SK-N-SH treated with all-trans-retinoic acid at 6 μM for 48 hours (cell line): ENCODE data around the gene GSAP.

ENCODE experiments used
- ARNTL ChIP-seq: fragments of 450-650 bp; formaldehyde crosslinking; IDR thresholded peaks from 2 replicates; pipeline ENCODE4 v1.5.0; 2020; ENCODE audit warnings: low read depth, mild to moderate bottlenecking, moderate library complexity, borderline replicate concordance
- OSR1 ChIP-seq: fragments of 250-450 bp; sonication (Bioruptor Pico); IDR thresholded peaks from 2 replicates; pipeline ENCODE4 v1.8.0; 2022; ENCODE audit warnings: moderate library complexity, mild to moderate bottlenecking, inconsistent platforms
- PATZ1 ChIP-seq: fragments of 250-450 bp; sonication (Bioruptor Pico); IDR thresholded peaks from 2 replicates; pipeline ENCODE4 v1.8.0; 2020; ENCODE audit warnings: mild to moderate bottlenecking, moderate library complexity, borderline replicate concordance
- TSHZ2 ChIP-seq: fragments of 250-450 bp; sonication (Bioruptor Pico); IDR thresholded peaks from 2 replicates; pipeline ENCODE4 v1.5.0; 2020; ENCODE audit warnings: mild to moderate bottlenecking, moderate library complexity
- ZFP3 ChIP-seq: fragments of 250-450 bp; sonication (Bioruptor Pico); IDR thresholded peaks from 2 replicates; pipeline ENCODE4 v1.5.0; 2020; ENCODE audit warnings: mild to moderate bottlenecking, moderate library complexity
- ZFP30 ChIP-seq: fragments of 450-650 bp; formaldehyde crosslinking; IDR thresholded peaks from 2 replicates; pipeline ENCODE4 v1.5.0; 2022; ENCODE audit warnings: mild to moderate bottlenecking, moderate library complexity

- no peak for TF ChIP-seq ZFP30 (CRISPR knock-in tag)
- TF ChIP-seq ZFP3 (CRISPR knock-in tag): no peak
- no peak for TF ChIP-seq PATZ1 (CRISPR knock-in tag)
- TF ChIP-seq TSHZ2 (CRISPR knock-in tag): no peak
- TF ChIP-seq ARNTL (CRISPR knock-in tag): no peak
- no peak for TF ChIP-seq OSR1
Measured at GRCh38 chr7:77295549-77295948, 120.6 kb downstream of the GSAP start.
